GM23248 (cell line): ENCODE data around the gene PPFIA4.

Experiments
- EZH2 ChIP-seq: fragments of 200-600 bp; sonication (generic); IDR thresholded peaks from 2 replicates; pipeline ENCODE4 v1.6.1; 2018; ENCODE audit warnings: antibody characterized with exemption, mild to moderate bottlenecking; ENCODE audit not compliant: insufficient read depth, poor library complexity, severe bottlenecking
- EZH2phosphoT487 ChIP-seq: fragments of 200-600 bp; sonication (generic); IDR thresholded peaks from 2 replicates; pipeline ENCODE4 v1.6.1; 2018; ENCODE audit warnings: antibody characterized with exemption, moderate library complexity, mild to moderate bottlenecking, low read depth; ENCODE audit not compliant: insufficient read depth

DNA sequence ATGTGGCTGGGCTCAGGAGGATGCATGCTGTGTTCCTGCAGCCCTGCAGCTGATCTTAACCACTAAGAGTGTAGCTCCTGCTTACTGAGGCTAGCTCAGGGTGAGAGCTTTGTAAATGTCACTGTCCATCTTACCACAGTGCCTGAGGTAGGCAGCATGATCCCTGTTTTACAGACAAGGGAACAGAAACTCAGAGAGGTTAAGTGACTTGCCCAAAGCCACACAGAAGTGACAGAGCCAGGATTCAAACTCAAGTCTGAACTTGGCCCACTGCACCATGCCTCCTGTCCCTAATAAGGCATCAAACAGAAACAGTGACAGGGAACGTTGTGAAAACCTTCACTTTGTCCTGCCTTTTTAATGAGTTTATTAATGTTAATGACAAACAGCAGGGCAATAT, 27.9 kb downstream of the PPFIA4 start:
- TF ChIP-seq EZH2, result no peak
- TF ChIP-seq EZH2phosphoT487, result no peak
